ENCODE data around the gene CCNE1.
A peak's percentile ranks its signal among the peaks of the same experiment; 100 is the strongest.

Gene CCNE1

GRCh38 chr19:29811125-29812079 lies at the start of gene CCNE1:
TSS of gene CCNE1 (plus strand) at chr19:29811991. CDS start at chr19:29812556, 565 bp downstream.
- peak; percentile 76 to 92 for DNase-seq

GRCh38 chr19:29763196-29763595 lies 48.6 kb upstream of the CCNE1 start:
- no peak for DNase-seq

DNA sequence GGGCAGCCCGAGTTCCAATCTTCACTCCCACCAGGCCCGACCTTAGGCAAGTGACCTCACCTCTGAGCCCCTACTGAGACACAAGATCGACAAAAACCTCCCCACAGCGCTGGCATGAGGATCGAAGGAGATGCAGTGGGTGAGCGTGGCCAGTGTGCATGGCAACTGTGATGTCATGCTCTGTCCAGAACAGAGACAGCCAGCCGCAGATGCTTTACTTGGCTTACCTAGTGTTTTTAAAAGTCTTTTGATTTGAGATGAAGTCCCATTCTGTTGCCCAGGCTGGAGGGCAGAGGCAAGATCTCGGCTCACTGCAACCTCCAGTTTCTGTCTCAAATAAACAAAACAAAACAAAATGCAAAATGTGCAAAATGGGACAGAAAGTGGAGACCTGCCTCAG lies 47.4 kb upstream of the CCNE1 start:
- DNase-seq: no peak

DNA sequence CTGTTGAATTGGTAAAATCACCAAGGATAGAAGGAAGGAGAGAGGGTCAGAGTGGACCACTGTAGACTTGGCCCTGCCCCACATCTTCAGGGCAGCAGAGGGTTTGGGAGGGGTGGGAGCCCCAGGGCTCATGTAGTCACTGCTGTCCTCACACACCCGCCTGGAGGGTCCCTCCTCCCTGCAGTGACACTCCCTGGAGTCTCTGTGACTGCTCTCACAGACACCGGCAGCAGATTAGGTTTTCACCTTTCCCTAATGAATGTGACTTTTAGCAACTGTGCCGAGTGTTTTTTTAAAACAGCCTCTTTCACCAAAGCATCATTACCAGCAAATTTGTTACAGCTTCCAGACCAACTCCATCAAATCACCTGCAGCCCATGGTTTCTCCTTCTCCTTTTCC lies 45.7 kb upstream of the CCNE1 start:
- no peak for DNase-seq

DNA sequence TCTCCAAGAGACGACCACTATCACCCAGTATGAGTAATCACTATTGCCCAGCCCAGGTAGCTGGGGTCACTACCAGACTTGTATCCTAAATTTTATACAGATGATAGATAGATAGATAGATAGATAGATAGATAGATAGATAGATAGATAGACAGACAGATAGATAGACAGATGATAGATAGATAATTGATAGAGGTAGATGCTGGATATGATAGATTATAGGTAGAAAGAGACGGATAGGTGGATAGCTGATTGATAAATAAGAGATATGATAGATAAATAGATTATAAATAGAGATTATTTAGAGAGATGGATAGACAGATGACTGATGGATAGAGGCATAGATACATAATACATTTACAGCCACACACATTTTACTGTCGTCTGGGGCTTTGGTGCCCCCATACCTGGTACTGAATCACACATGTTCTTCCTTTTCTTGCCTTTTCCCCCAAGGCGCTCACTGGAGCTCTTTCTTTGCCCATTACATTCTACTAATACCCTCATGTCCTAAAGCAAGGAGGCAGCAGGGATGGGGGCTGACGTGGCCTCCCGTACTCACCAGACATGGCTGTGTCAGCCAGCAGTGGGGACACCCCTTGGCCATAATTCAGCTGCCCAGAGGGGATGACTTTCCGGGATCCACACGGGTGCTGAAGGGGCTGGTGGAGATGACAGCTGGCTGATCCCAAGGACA lies 44.6 kb upstream of the CCNE1 start:
- DNase-seq: no peak

GRCh38 chr19:29768166-29768565 lies 43.6 kb upstream of the CCNE1 start:
- DNase-seq: no peak

DNA sequence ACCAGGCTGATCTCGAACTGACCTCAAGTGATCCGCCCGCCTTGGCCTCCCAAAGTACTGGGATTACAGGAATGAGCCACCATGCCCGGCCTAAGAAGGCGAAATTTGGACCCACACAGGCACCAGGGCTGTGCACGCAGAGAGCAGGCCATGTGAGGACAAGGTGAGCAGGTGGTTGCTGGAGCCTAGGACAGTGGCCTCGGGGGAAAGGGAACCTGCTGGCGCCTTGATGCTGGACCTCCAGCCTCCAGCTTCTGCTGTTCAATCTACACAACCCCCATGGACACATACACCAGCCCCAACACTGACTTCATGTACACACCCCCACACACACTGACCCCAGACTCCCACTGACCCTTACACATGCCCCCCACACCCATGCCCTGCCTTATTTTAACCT lies 41.8 kb upstream of the CCNE1 start:
- DNase-seq: no peak

DNA sequence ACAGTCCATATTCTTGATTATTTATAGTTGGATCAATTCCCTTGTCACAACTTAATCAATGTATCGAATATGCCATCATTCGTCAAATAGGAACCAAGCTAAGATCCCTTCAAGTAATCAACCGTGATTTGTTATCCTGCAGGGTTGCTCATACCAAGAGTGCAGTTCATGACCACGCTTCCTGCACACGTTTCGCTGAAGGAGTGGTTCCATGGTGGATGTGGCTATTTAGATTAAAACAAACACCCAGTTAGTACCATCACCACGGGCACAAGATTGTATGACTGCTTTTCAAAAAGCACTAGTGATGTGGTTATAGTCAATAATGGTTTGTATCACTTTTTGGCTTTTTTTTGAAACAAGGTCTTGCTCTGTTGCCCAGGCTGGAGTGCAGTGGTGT lies 41.1 kb upstream of the CCNE1 start:
- DNase-seq: no peak

GRCh38 chr19:29771708-29772414 lies 39.9 kb upstream of the CCNE1 start:
- DNase-seq: peak; percentile 10 to 41

GRCh38 chr19:29772696-29773095 lies 39.1 kb upstream of the CCNE1 start:
- DNase-seq: no peak

DNA sequence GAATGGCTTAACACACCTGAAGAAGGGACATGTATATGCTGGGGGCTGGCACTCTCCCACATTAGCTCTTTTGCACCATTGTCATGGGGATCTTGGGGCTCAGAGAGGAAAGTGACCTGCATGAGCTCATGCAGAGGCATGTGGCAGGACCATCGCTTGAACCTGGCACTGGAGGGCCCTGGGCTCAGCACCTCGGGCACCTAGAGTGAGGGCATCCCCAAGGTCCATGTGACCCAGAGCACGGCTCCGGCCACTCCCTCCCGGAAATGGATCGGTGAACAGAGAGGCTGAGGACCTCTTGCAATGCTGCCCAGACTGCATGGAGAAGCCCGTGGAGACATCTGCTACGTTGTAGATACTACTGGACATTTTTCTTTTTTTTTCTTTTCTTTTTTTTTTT lies 38.6 kb upstream of the CCNE1 start:
- no peak for DNase-seq

DNA sequence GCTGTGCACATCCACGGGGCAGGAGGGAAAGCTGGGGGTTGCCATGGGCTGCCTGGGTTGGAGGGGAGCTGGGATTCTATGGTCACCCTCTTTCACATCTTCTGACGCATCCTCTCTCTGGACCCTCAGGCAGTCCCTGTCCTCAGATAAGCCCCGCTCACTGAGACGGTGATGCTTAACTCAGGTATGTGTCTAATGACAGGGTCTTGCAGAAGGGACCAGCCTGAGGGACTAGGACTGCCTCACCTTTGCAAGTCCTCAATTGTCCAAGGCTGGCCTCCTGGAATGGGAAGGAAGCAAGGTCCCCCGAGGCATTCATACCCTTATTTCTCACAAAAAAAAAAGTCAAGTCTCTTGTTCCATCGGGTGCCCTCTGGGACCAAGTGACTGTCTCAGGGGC lies 37.7 kb upstream of the CCNE1 start:
- DNase-seq: no peak

DNA sequence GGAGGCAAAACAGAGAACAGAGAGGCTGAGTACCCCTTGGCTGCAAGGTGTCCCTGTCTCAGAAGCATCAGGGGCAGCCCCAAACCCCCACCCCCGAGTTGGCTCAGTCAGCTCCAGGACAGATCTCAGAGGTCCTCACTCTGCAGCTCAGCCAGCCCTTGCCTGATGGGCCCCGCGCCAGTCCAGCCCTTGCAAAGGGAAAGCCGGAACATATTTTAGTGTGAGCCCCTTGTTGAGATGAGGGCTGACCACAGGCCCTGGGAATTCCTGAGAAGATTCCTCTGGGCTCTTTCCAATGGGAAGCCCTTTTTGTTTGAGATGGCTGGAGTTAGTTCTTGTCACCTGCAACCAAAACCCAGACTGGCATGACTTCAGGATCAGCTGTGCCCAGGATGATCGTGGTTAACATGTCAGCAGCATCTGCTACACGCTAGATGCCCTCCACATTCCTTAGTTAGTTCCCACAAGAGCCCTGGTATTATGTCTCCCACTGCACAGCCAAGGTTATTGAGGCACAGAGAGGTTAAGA lies 33.9 kb upstream of the CCNE1 start:
- DNase-seq: no peak

GRCh38 chr19:29779921-29780320 lies 31.9 kb upstream of the CCNE1 start:
- no peak for DNase-seq

DNA sequence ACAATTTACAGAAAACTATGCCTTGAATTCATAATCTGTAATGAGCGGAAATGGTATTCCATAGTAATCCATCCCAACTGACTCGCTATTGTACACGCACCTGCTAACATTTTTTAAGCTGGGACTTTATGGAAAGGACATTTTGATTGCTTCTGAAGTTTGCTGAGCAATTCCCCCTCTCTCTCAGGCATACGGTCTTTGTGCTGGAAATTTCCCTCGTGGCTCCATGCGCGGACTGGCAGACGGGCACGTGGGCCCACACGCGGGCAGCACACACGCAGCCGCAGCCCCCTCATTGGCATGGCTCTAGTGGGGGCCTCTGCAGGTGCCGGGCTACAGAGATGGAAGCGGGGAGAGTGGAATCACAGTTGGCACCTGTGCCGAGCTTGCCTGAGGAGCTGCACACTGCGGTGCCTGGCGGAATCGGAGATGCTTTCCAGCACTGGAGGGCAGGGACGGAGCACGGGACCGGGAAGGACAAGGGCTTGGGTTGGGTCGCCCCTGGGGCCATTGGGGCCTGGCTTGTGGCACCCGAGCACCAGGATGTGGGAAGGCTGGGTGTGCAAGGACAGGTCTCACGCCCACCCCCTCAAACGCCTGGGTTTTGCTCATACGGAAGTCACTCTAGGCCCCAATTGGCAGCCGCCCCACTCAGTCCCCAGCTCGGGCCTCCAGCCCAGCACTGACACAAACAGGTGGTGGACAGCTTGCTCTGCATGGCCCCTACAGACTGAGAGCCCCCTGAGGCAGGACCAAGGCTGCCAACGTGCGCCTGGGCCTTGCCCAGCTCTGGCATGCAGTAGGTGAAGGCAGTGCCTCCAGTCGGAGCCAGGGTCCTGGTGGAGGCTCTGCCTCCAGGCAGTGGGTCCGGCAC lies 30.2 kb upstream of the CCNE1 start:
- no peak for DNase-seq

DNA sequence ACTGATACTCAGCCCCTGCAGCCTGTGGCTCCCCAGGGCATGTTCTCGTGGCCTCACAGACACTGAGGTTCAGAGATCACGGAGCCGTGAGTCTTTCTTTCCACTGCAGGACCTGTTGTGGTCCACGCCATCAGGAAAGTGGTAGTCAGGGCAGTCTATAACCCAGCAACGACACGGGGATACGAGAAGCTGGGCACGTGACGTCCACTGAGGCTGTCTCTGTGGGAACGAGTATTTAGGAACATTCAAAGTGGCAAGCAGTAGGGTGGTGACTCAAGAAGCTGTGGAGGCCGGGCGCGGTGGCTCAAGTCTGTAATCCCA lies 29.6 kb upstream of the CCNE1 start:
- DNase-seq: no peak

- DNase-seq: no peak
These were observed 28.1 kb upstream of the CCNE1 start for GRCh38 chr19:29783627-29784190.

DNA sequence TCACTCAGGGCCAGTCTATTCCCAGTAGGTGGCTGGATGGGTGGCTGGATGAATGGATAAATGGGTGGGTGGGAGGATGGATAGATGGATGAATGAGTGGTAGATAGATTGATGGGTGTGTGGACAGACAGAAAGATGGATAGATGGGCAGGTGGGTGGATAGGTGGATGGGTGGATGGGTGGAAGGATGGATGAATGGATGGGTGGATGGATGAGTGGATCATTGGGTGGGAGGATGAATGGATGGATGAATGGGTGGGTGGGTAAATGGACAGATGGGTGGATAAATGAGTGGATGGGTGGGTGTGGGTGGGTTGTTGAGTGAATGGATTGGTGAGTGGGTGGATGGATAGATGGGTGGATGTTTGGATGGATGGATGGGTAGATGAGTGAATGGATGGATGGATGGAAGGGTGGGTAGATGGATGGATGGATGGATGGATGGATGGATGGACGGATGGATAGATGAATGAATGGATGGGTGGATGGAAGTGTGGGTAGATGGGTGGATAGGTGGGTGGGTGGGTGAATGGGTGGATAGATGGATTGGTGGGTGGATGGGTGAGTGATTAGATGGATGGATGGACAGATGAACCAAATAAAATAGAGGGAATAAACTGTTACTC lies 27.1 kb upstream of the CCNE1 start:
- no peak for DNase-seq

DNA sequence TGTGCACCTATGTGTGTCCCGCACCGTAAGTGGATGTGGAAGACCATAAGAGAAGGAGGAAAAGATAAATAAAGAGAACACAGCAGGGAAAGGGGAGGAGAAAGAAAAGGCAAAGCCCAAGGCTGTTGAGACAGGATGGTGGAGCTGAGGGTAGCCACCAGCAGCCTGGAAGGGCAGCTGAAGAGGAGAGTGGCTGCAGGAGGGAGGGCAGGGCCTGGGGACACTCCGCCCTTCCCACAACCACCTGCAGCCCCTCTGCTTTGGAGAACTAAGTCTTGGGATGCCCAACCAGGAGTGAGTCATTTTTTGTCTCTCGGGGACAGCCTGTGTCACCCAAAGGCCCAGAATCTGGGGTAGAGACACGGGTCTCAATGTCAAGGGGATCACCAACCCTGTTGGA lies 26.4 kb upstream of the CCNE1 start:
- DNase-seq: no peak

DNA sequence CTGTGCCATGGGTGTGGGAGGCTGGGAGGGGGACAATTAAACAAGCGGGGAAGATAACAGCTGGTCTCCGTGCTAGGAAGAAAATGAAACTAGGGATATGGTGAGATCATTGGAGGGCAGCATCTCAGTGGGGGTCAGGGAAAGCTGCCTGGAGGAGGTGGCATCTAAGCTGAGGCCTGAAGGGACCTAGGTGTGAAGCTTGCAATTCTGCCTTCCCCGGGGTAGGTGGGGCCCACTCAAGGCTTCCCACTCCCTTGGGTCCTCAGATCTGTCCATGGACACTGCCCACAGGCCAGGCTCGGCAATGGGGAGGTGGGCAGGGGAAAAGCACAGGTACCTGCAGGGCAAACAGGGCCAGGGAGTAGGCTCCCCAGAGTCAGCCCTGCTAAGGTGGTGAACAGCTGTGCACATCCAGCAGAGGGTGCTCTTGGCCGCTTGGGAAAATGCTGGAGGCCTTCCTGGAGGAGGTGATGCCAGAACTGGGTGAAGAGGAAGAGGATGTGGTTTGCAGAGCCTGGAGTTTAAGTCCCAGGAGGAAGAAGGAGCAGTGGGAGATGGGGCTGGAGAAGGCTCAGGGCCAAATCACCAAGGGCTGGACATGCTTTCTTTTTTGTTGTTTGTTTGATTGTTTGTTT lies 25.7 kb upstream of the CCNE1 start:
- no peak for DNase-seq

GRCh38 chr19:29787281-29787680 lies 24.5 kb upstream of the CCNE1 start:
- DNase-seq: no peak

Measured in NCI-H446 (cell line).